ENCODE measurements around the gene LGALS14.
"Not testable (repeated sequence)": the region's sequence is repeated elsewhere in the genome, so short reads cannot be mapped to it uniquely, and the experiment has no call there.

LGALS14 gene

GRCh38 chr19:39704181-39705044 is at the start of gene LGALS14:
Gene LGALS14 (plus strand): TSS chr19:39704481. CDS start chr19:39704529, 48 bp downstream.
- DNase-seq (ENCODE audit: low read depth) = no peak
- no peak for TF ChIP-seq CTCF (conservative IDR thresholded peaks at IDR 0.05; ENCODE audit: low read depth, low read length)
- no peak within 1 kb of the TSS for H3K4me3 ChIP-seq (ENCODE audit: low read depth, low read length)

GRCh38 chr19:39655613-39656012 is 48.7 kb upstream of the LGALS14 start, which contains the start of gene LGALS16:
Gene LGALS16 (plus strand): TSS chr19:39655913. CDS start chr19:39655962, 49 bp downstream.
- no peak for TF ChIP-seq CTCF (conservative IDR thresholded peaks at IDR 0.05; ENCODE audit: low read depth, low read length)
- no peak within 1 kb of the TSS for H3K4me3 ChIP-seq (ENCODE audit: low read depth, low read length)

GRCh38 chr19:39659791-39660190 is 44.5 kb upstream of the LGALS14 start:
- H3K4me3 ChIP-seq (ENCODE audit: low read depth, low read length) = no peak overlapping the region
- no peak for DNase-seq (ENCODE audit: low read depth)
- TF ChIP-seq CTCF (conservative IDR thresholded peaks at IDR 0.05; ENCODE audit: low read depth, low read length) = no peak

More at GRCh38 chr19:39655613-39656012, 48.7 kb upstream of the LGALS14 start, which contains the start of gene LGALS16:
- no peak for DNase-seq (ENCODE audit: low read depth)

- DNase-seq (ENCODE audit: low read depth) = no peak
- TF ChIP-seq CTCF (conservative IDR thresholded peaks at IDR 0.05; ENCODE audit: low read depth, low read length) = no peak
- H3K4me3 ChIP-seq (ENCODE audit: low read depth, low read length) = no peak overlapping the region
Observed at GRCh38 chr19:39660661-39661060, 43.6 kb upstream of the LGALS14 start.

- no peak for DNase-seq (ENCODE audit: low read depth)
- no peak overlapping the region for H3K4me3 ChIP-seq (ENCODE audit: low read depth, low read length)
- TF ChIP-seq CTCF (conservative IDR thresholded peaks at IDR 0.05; ENCODE audit: low read depth, low read length) = no peak
Observed at GRCh38 chr19:39661565-39661964, 42.7 kb upstream of the LGALS14 start.

GRCh38 chr19:39669860-39670259 is 34.4 kb upstream of the LGALS14 start:
- not testable (repeated sequence) for H3K4me3 ChIP-seq (ENCODE audit: low read depth, low read length); DNase-seq (ENCODE audit: low read depth)

- TF ChIP-seq CTCF (conservative IDR thresholded peaks at IDR 0.05; ENCODE audit: low read depth, low read length) = no peak
- H3K4me3 ChIP-seq (ENCODE audit: low read depth, low read length) = no peak overlapping the region
- DNase-seq (ENCODE audit: low read depth) = no peak
Observed at GRCh38 chr19:39670998-39671397, 33.3 kb upstream of the LGALS14 start.
